DOHH2 (cell line): ENCODE data around the gene SMOC1.

Source experiments
- H3F3A ChIP-seq: fragments of 200-600 bp; sonication (generic), shearing (Covaris generic); 2 replicates; pipeline ENCODE4 v1.6.0; 2016; ENCODE audit warnings: antibody characterized with exemption, mild to moderate bottlenecking; ENCODE audit not compliant: control insufficient read depth, insufficient read depth
- H3K27ac ChIP-seq: fragments of 200-600 bp; sonication (generic); 2 replicates; pipeline ENCODE4 v1.5.1; 2014; ENCODE audit warnings: low read depth, mild to moderate bottlenecking, low read length, moderate library complexity
- H3K27me3 ChIP-seq: fragments of 200-600 bp; sonication (generic); 2 replicates; pipeline ENCODE4 v1.6.1; 2014; ENCODE audit warnings: mild to moderate bottlenecking, low read length, mixed read lengths; ENCODE audit not compliant: control insufficient read depth
- H3K36me3 ChIP-seq: fragments of 200-600 bp; sonication (generic); 2 replicates; pipeline ENCODE4 v1.6.1; 2014; ENCODE audit warnings: mild to moderate bottlenecking, low read length, moderate library complexity, mixed read lengths; ENCODE audit not compliant: control insufficient read depth
- H3K4me1 ChIP-seq: fragments of 200-600 bp; sonication (generic); 2 replicates; pipeline ENCODE4 v1.6.1; 2014; ENCODE audit warnings: mild to moderate bottlenecking, low read length, mixed read lengths; ENCODE audit not compliant: control insufficient read depth
- H3K4me2 ChIP-seq: fragments of 200-600 bp; sonication (generic); 2 replicates; pipeline ENCODE4 v1.6.0; 2014; ENCODE audit warnings: mild to moderate bottlenecking, low read length, moderate library complexity
- H3K4me3 ChIP-seq: fragments of 200-600 bp; sonication (generic); 2 replicates; pipeline ENCODE4 v1.5.1; 2014; ENCODE audit warnings: mild to moderate bottlenecking, low read length, mixed read lengths
- H3K79me2 ChIP-seq: fragments of 200-600 bp; sonication (generic); 2 replicates; pipeline ENCODE4 v1.6.1; 2014; ENCODE audit warnings: mild to moderate bottlenecking, low read length, mixed read lengths; ENCODE audit not compliant: control insufficient read depth
- H3K9me2 ChIP-seq: fragments of 200-600 bp; sonication (generic); replicated peaks from 2 replicates; pipeline ENCODE4 v1.6.1; 2014; ENCODE audit warnings: mild to moderate bottlenecking, low read length, mixed read lengths; ENCODE audit not compliant: control insufficient read depth
- H3K9me3 ChIP-seq: fragments of 200-600 bp; sonication (generic); 2 replicates; pipeline ENCODE4 v1.6.1; 2014; ENCODE audit warnings: antibody characterized with exemption, low read length, mixed read lengths; ENCODE audit not compliant: control insufficient read depth, insufficient read depth
- H4K20me1 ChIP-seq: fragments of 200-600 bp; sonication (generic); 2 replicates; pipeline ENCODE4 v1.6.0; 2014; ENCODE audit warnings: low read depth, mild to moderate bottlenecking, antibody characterized with exemption, low read length, moderate library complexity; ENCODE audit not compliant: control insufficient read depth, insufficient read depth
- CTCF ChIP-seq: fragments of 200-600 bp; sonication (generic); IDR thresholded peaks from one replicate; pipeline ENCODE4 v1.5.1; 2014; ENCODE audit warnings: antibody characterized with exemption, mild to moderate bottlenecking, low read depth, low read length; ENCODE audit not compliant: poor library complexity, severe bottlenecking
- EZH2phosphoT487 ChIP-seq: fragments of 200-600 bp; sonication (generic); IDR thresholded peaks from 2 replicates; pipeline ENCODE4 v1.6.1; 2017; ENCODE audit warnings: borderline replicate concordance, mild to moderate bottlenecking, antibody characterized with exemption, low read length, moderate library complexity, mixed read lengths

SMOC1 gene

DNA sequence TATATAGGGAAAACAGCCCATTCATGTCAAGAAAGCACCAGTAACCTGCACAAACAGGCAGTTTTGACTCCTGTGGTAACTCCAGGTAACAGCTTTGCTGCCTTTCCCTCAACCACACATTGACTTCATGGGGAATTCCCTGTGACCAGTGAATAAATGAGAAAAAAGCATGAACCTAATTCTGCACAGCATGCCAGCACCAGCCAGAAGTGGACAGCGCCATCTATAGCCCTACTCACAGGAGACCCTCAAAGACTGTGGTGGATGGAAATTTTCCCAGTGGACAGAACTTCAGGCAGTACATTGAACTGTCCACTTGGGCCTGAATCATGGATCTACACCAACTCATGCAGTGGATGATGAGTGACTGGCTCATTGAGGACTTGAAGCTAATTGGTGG, 157.4 kb downstream of the SMOC1 start:
- Histone ChIP-seq H3K4me3 (no peak overlapping the region), H3K79me2 (no peaks in the 10 kb centered on the region)

DNA sequence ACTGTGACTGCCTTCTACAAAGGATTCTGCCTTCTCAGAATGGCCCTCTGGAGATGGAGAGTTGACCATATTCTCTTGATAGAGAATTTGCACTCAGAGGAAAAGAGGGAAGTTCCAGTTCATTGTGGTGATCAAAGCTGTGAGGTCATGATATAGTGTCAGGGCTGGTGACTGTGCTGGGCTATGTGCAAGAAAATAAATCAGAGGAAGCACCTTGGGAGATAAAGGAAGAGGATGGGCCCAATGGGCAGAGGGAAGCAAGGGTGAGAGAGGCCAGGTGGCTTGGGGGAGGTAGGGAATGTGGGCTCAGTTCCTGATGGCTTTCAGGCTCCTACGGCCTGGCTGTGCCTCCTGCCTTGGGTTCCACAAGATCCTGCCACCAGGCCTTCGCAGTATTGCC, 163.8 kb downstream of the SMOC1 start:
- TF ChIP-seq EZH2phosphoT487 (no peak), CTCF (no peak)
- no peaks in the 10 kb centered on the region for H4K20me1 ChIP-seq
- H3K36me3 ChIP-seq: no peaks in the 10 kb centered on the region
- H3K4me3 ChIP-seq: no peak overlapping the region
- H3K27ac ChIP-seq: no peak overlapping the region
- H3K9me3 ChIP-seq: no peaks in the 10 kb centered on the region
- H3K4me1 ChIP-seq: no peaks in the 10 kb centered on the region
- H3K79me2 ChIP-seq: no peaks in the 10 kb centered on the region
- H3K4me2 ChIP-seq: no peak overlapping the region
- no peaks in the 10 kb centered on the region for H3F3A ChIP-seq
- H3K27me3 ChIP-seq: no peaks in the 10 kb centered on the region; the same call in 1 of the 2 replicates
- no peaks in the 10 kb centered on the region for H3K9me2 ChIP-seq

More for the DNA sequence above, 157.4 kb downstream of the SMOC1 start:
- Histone ChIP-seq H3K9me3 (no peaks in the 10 kb centered on the region), H3F3A (no peaks in the 10 kb centered on the region), H3K27ac (no peak overlapping the region), H3K9me2 (no peaks in the 10 kb centered on the region), H3K4me1 (no peaks in the 10 kb centered on the region), H3K36me3 (no peaks in the 10 kb centered on the region), H3K27me3 (no peaks in the 10 kb centered on the region), H3K4me2 (no peak overlapping the region), H4K20me1 (no peaks in the 10 kb centered on the region)
- TF ChIP-seq CTCF (no peak), EZH2phosphoT487 (no peak)

- no peak overlapping the region for H3K4me2 ChIP-seq
- H3K27me3 ChIP-seq: no peaks in the 10 kb centered on the region; the same call in 1 of the 2 replicates
- no peak overlapping the region for H3K27ac ChIP-seq
- H3K36me3 ChIP-seq: no peaks in the 10 kb centered on the region
- TF ChIP-seq EZH2phosphoT487: no peak
- no peak for TF ChIP-seq CTCF
- H3K4me3 ChIP-seq: no peak overlapping the region
- H3F3A ChIP-seq: no peaks in the 10 kb centered on the region
- H3K9me3 ChIP-seq: no peaks in the 10 kb centered on the region
- no peaks in the 10 kb centered on the region for H3K79me2 ChIP-seq
- no peaks in the 10 kb centered on the region for H4K20me1 ChIP-seq
- no peaks in the 10 kb centered on the region for H3K9me2 ChIP-seq
- no peaks in the 10 kb centered on the region for H3K4me1 ChIP-seq
Observed at GRCh38 chr14:70045310-70045709, 166.1 kb downstream of the SMOC1 start.
